Activated naive CD4-positive, alpha-beta T cell treated with anti-CD3 and anti-CD28 coated beads, Interleukin-2, amount 50 U/mL, for 72 hours (primary cell): ENCODE measurements around the gene NPW. TPM values are rescaled to one million over a fixed set of nuclear protein-coding genes. Genes with fewer than 3 reads are reported as not detected.
A peak's percentile ranks its signal among the peaks of the same experiment; 100 is the strongest.

Source experiments
- ATAC-seq, 2 donors: fragments of 150-1000 bp; cut with Tn5 transposase; 2 replicates each; pipeline ENCODE4 v1.10.0; 2021; ENCODE audit warnings: mild to moderate bottlenecking in 2 of 2, moderate library complexity in 2 of 2
- DNase-seq, 2 donors: peaks; one replicate each; pipeline ENCODE4 v3.0.0; 2021 to 2022; ENCODE audit warnings: low spot score in 2 of 2
- H3K27ac Mint-ChIP-seq, 2 donors: one replicate each; pipeline ENCODE4 v1.8.0; 2022; ENCODE audit warnings: mild to moderate bottlenecking in 2 of 2, mixed read lengths in 2 of 2
- H3K36me3 Mint-ChIP-seq, 2 donors: one replicate each; pipeline ENCODE4 v1.8.0; 2022; ENCODE audit warnings: mixed read lengths in 2 of 2
- H3K9me3 Mint-ChIP-seq, 2 donors: one replicate each; pipeline ENCODE4 v1.8.0; 2022; ENCODE audit warnings: mixed read lengths in 2 of 2
- total RNA-seq, 2 donors: library from RNA; stranded (reverse); gene quantifications; one replicate each; pipeline ENCODE4 v1.2.3, GENCODE V29; 2022

NPW gene
- total RNA-seq, 2 donors from 2014 or later: 0.61 to 4.6 TPM

GRCh38 chr16:2045965-2046892 lies 26.6 kb downstream of the NPW start:
- Mint-ChIP-seq H3K27ac (no peak overlapping the region), H3K9me3 (no peaks in the 10 kb centered on the region), H3K36me3 (peaks cover 0 to 6% of the 10 kb centered on the region in 2 donors)
- ATAC-seq (no peak), DNase-seq (no peak)

GRCh38 chr16:2046893-2047329 lies 27.3 kb downstream of the NPW start:
- DNase-seq (no peak), ATAC-seq (peak in 1 of 2 donors; percentile 0)
- Mint-ChIP-seq H3K27ac (peak overlapping the region in 1 of 2 donors; percentile 79), H3K36me3 (peaks cover 0 to 6% of the 10 kb centered on the region in 2 donors), H3K9me3 (no peaks in the 10 kb centered on the region)

GRCh38 chr16:2047330-2048115 lies 27.9 kb downstream of the NPW start, which contains the start of the genes NTHL1 and TSC2:
NTHL1 (minus strand) TSS chr16:2047834; CDS start chr16:2047823, 11 bp downstream.
TSC2 (plus strand) TSS chr16:2047985; CDS start chr16:2048616, 631 bp downstream.
- H3K27ac Mint-ChIP-seq: peak within 1 kb of the TSS; percentile 79 to 82
- DNase-seq (peak; percentile 96 to 97), ATAC-seq (peak; percentile 99)
- H3K36me3 Mint-ChIP-seq: peaks cover 0 to 6% of the 10 kb centered on the region in 2 donors
- no peaks in the 10 kb centered on the region for H3K9me3 Mint-ChIP-seq

- H3K36me3 Mint-ChIP-seq: peaks cover 0 to 6% of the 10 kb centered on the region in 2 donors
- H3K9me3 Mint-ChIP-seq: no peaks in the 10 kb centered on the region
- ATAC-seq (peak in 1 of 2 donors; percentile 26), DNase-seq (no peak)
- H3K27ac Mint-ChIP-seq: peak overlapping the region; percentile 79 to 82
Observed at GRCh38 chr16:2048116-2048543, 28.5 kb downstream of the NPW start.

GRCh38 chr16:2053211-2053610 lies 33.6 kb downstream of the NPW start:
- ATAC-seq (no peak), DNase-seq (no peak)
- Mint-ChIP-seq H3K27ac (no peak overlapping the region), H3K36me3 (peaks cover 0 to 5% of the 10 kb centered on the region in 2 donors), H3K9me3 (no peaks in the 10 kb centered on the region)

GRCh38 chr16:2053897-2054296 lies 34.3 kb downstream of the NPW start:
- no peak for ATAC-seq

GRCh38 chr16:2054543-2055245 lies 35.1 kb downstream of the NPW start:
- H3K9me3 Mint-ChIP-seq: no peaks in the 10 kb centered on the region
- H3K27ac Mint-ChIP-seq: no peak overlapping the region
- no peak for ATAC-seq
- no peaks in the 10 kb centered on the region for H3K36me3 Mint-ChIP-seq
- DNase-seq: no peak

More at GRCh38 chr16:2053897-2054296, 34.3 kb downstream of the NPW start:
- Mint-ChIP-seq H3K36me3 (no peaks in the 10 kb centered on the region), H3K9me3 (no peaks in the 10 kb centered on the region), H3K27ac (no peak overlapping the region)
- DNase-seq: no peak

GRCh38 chr16:2056077-2056476 lies 36.5 kb downstream of the NPW start:
- Mint-ChIP-seq H3K27ac (no peak overlapping the region), H3K9me3 (no peaks in the 10 kb centered on the region), H3K36me3 (no peaks in the 10 kb centered on the region)
- ATAC-seq: no peak
- DNase-seq: no peak

GRCh38 chr16:2056681-2057407 lies 37.3 kb downstream of the NPW start:
- H3K9me3 Mint-ChIP-seq: no peaks in the 10 kb centered on the region
- peak overlapping the region; percentile 16 to 27 for H3K27ac Mint-ChIP-seq
- H3K36me3 Mint-ChIP-seq: no peaks in the 10 kb centered on the region
- ATAC-seq (peak in 1 of 2 donors; percentile 14), DNase-seq (no peak)

- Mint-ChIP-seq H3K9me3 (no peaks in the 10 kb centered on the region), H3K36me3 (no peaks in the 10 kb centered on the region), H3K27ac (peak overlapping the region; percentile 16 to 27)
- no peak for DNase-seq
- ATAC-seq: no peak
Observed at GRCh38 chr16:2057438-2057837, 37.9 kb downstream of the NPW start.

- Mint-ChIP-seq H3K36me3 (no peaks in the 10 kb centered on the region), H3K9me3 (no peaks in the 10 kb centered on the region), H3K27ac (peak overlapping the region in 1 of 2 donors; percentile 50)
- ATAC-seq (no peak), DNase-seq (no peak)
Observed at GRCh38 chr16:2058420-2058819, 38.8 kb downstream of the NPW start.

GRCh38 chr16:2058872-2059271 lies 39.3 kb downstream of the NPW start:
- Mint-ChIP-seq H3K27ac (peak overlapping the region in 1 of 2 donors; percentile 50), H3K9me3 (no peaks in the 10 kb centered on the region), H3K36me3 (no peaks in the 10 kb centered on the region)
- ATAC-seq: no peak
- no peak for DNase-seq

- no peak overlapping the region for H3K27ac Mint-ChIP-seq
Observed at GRCh38 chr16:2060346-2060745, 40.8 kb downstream of the NPW start.

GRCh38 chr16:2061023-2061422 lies 41.4 kb downstream of the NPW start:
- Mint-ChIP-seq H3K9me3 (no peaks in the 10 kb centered on the region), H3K27ac (no peak overlapping the region), H3K36me3 (peaks cover under 1 to 4% of the 10 kb centered on the region in 2 donors)
- no peak for DNase-seq
- ATAC-seq: no peak

More at GRCh38 chr16:2060346-2060745, 40.8 kb downstream of the NPW start:
- Mint-ChIP-seq H3K9me3 (no peaks in the 10 kb centered on the region), H3K36me3 (no peaks in the 10 kb centered on the region)
- ATAC-seq (no peak), DNase-seq (no peak)

- Mint-ChIP-seq H3K27ac (no peak overlapping the region), H3K9me3 (no peaks in the 10 kb centered on the region), H3K36me3 (peaks cover 4 to 6% of the 10 kb centered on the region in 2 donors)
- DNase-seq: no peak
- ATAC-seq: no peak
Observed at GRCh38 chr16:2061526-2061925, 41.9 kb downstream of the NPW start.

- Mint-ChIP-seq H3K27ac (peak overlapping the region in 1 of 2 donors; percentile 24), H3K36me3 (peaks cover 4 to 6% of the 10 kb centered on the region in 2 donors), H3K9me3 (no peaks in the 10 kb centered on the region)
- ATAC-seq (no peak), DNase-seq (no peak)
Observed at GRCh38 chr16:2062801-2063200, 43.2 kb downstream of the NPW start.
